ENCODE data around the gene HOXA10.

GRCh38 chr7:27182285-27182841, 8.2 kb upstream of the HOXA10 start:
- TF ChIP-seq POLR2AphosphoS5 (IDR thresholded peaks at IDR 0.05; ENCODE audit: low read depth, low read length) (no peak), SIN3A (IDR thresholded peaks at IDR 0.05; ENCODE audit: borderline replicate concordance, insufficient read depth, low read length) (no peak), REST (IDR thresholded peaks at IDR 0.05; ENCODE audit: insufficient read depth in 1 of 2, low read depth in 2 of 2, low read length in 2 of 2) (no peak), TAF1 (IDR thresholded peaks at IDR 0.05; ENCODE audit: borderline replicate concordance, insufficient read depth, low read length) (no peak)
